CD14-positive monocyte (primary cell): ENCODE results near the gene ZPR1. TPM values are rescaled to one million over a fixed set of nuclear protein-coding genes. Genes with fewer than 3 reads are reported as not detected.
A peak's percentile ranks its signal among the peaks of the same experiment; 100 is the strongest.

Experiments
- DNase-seq, 3 donors: peaks; one replicate each; pipeline ENCODE4 v3.0.0-alpha.2; 2011 to 2022
- H2AFZ ChIP-seq: 2 replicates; pipeline ENCODE4 v1.6.0; 2012; ENCODE audit warnings: mild to moderate bottlenecking, low read depth, low read length, inconsistent platforms; ENCODE audit not compliant: insufficient read depth, poor library complexity, severe bottlenecking
- H3K27ac ChIP-seq, 2 donors: 1 replicate in 1 of 2; 2 replicates in 1 of 2; pipeline ENCODE4 v1.5.1; 2012 to 2013; ENCODE audit warnings: low read length in 2 of 2, control low read depth in 1 of 2, inconsistent platforms in 1 of 2, low read depth in 1 of 2, mild to moderate bottlenecking in 1 of 2
- H3K27me3 ChIP-seq, 2 donors: one replicate each; pipeline versions ENCODE4 v1.6.0 to v1.6.1; 2011 to 2013; ENCODE audit warnings: low read length in 2 of 2; ENCODE audit not compliant: control insufficient read depth in 2 of 2, insufficient read depth in 2 of 2
- H3K36me3 ChIP-seq, 2 donors: replicated peaks in 1 of 2; 1 replicate in 1 of 2; 2 replicates in 1 of 2; pipeline versions ENCODE4 v1.5.1 to v1.6.1; 2012 to 2013; ENCODE audit warnings: low read length in 2 of 2, control low read depth in 1 of 2, inconsistent platforms in 1 of 2, mild to moderate bottlenecking in 1 of 2; ENCODE audit not compliant: insufficient read depth in 2 of 2, control insufficient read depth in 1 of 2
- H3K4me1 ChIP-seq, 2 donors: 1 replicate in 1 of 2; 2 replicates in 1 of 2; pipeline versions ENCODE4 v1.5.1 to v1.6.1; 2012 to 2013; ENCODE audit warnings: low read length in 2 of 2, control low read depth in 1 of 2, inconsistent platforms in 1 of 2, mild to moderate bottlenecking in 1 of 2, moderate library complexity in 1 of 2; ENCODE audit not compliant: insufficient read depth in 2 of 2, control insufficient read depth in 1 of 2
- H3K4me2 ChIP-seq: replicated peaks from 2 replicates; pipeline ENCODE3; 2012; ENCODE audit warnings: low read length, moderate library complexity, mild to moderate bottlenecking; ENCODE audit not compliant: poor library complexity, severe bottlenecking; ENCODE audit errors: extremely low read depth
- H3K4me3 ChIP-seq, 3 experiments: fragments of 200-600 bp in 1 of 3; sonication (generic) in 1 of 3; replicated peaks in 1 of 3; 1 replicate in 2 of 3; 2 replicates in 1 of 3; pipeline ENCODE4 v1.5.1; 2011 to 2013; ENCODE audit warnings: low read length in 3 of 3, mild to moderate bottlenecking in 3 of 3, control low read depth in 2 of 3, low read depth in 2 of 3, inconsistent platforms in 1 of 3, moderate library complexity in 1 of 3
- H3K79me2 ChIP-seq: 2 replicates; pipeline ENCODE4 v1.6.0; 2012; ENCODE audit warnings: mild to moderate bottlenecking, control low read depth, inconsistent platforms, low read length, moderate library complexity; ENCODE audit not compliant: insufficient read depth
- H3K9ac ChIP-seq: 2 replicates; pipeline ENCODE4 v1.6.0; 2017; ENCODE audit warnings: low read length, mild to moderate bottlenecking; ENCODE audit not compliant: insufficient read depth, poor library complexity, severe bottlenecking
- H3K9me3 ChIP-seq, 2 donors: replicated peaks in 1 of 2; 1 replicate in 1 of 2; 2 replicates in 1 of 2; pipeline versions ENCODE4 v1.5.1 to v1.6.1; 2012 to 2013; ENCODE audit warnings: low read length in 2 of 2, control low read depth in 1 of 2; ENCODE audit not compliant: control insufficient read depth in 1 of 2, insufficient read depth in 1 of 2
- H4K20me1 ChIP-seq: 2 replicates; pipeline ENCODE4 v1.6.0; 2012; ENCODE audit warnings: mild to moderate bottlenecking, low read length, control low read depth, moderate library complexity; ENCODE audit not compliant: insufficient read depth
- H3K27ac Mint-ChIP-seq, 7 donors: one replicate each; pipeline ENCODE4 v1.8.0; 2020; ENCODE audit warnings: mild to moderate bottlenecking in 7 of 7, mixed read lengths in 7 of 7, moderate library complexity in 6 of 7, inconsistent platforms in 2 of 7
- H3K27me3 Mint-ChIP-seq, 3 donors: one replicate each; pipeline ENCODE4 v1.8.0; 2021 to 2022; ENCODE audit warnings: low read depth in 3 of 3, mild to moderate bottlenecking in 3 of 3, mixed read lengths in 3 of 3, moderate library complexity in 3 of 3, inconsistent platforms in 1 of 3
- H3K36me3 Mint-ChIP-seq, 2 donors: one replicate each; pipeline ENCODE4 v1.8.0; 2020; ENCODE audit warnings: mixed read lengths in 2 of 2, inconsistent platforms in 1 of 2, mild to moderate bottlenecking in 1 of 2
- H3K4me1 Mint-ChIP-seq: one replicate; pipeline ENCODE4 v1.8.0; 2020; ENCODE audit warnings: mild to moderate bottlenecking, mixed read lengths
- H3K4me3 Mint-ChIP-seq, 2 donors: one replicate each; pipeline ENCODE4 v1.8.0; 2020; ENCODE audit warnings: mild to moderate bottlenecking in 2 of 2, mixed read lengths in 2 of 2, moderate library complexity in 1 of 2
- H3K9me3 Mint-ChIP-seq, 7 donors: one replicate each; pipeline ENCODE4 v1.8.0; 2020 to 2022; ENCODE audit warnings: mixed read lengths in 7 of 7, mild to moderate bottlenecking in 6 of 7, moderate library complexity in 6 of 7, inconsistent platforms in 2 of 7
- WGBS: methylation state at CpG from one replicate; pipeline ENCODE4 v1.1.5; 2013; ENCODE audit warnings: missing lambda C conversion rate; ENCODE audit not compliant: insufficient coverage; 5-methylcytosine and 5-hydroxymethylcytosine counted together
- intact Hi-C, 2 donors: fragments of 100-400 bp; cut with micrococcal nuclease; formaldehyde crosslinking; loops; one replicate each; pipeline versions ENCODE4 v1.15.0 to v1.15.1; 2023
- polyA plus RNA-seq, 3 donors: library from polyadenylated mRNA; depleted of rRNA in 1 of 3; unstranded in 2 of 3; stranded (reverse) in 1 of 3; fragments of 300-500 nt in 2 of 3; fragments of >200 nt in 1 of 3; fragmentation: Illumina TruSeq in 2 of 3; gene quantifications; 1 replicate in 2 of 3; 2 replicates in 1 of 3; pipeline ENCODE4 v1.2.3, GENCODE V29; 2012 to 2021
- TF ChIP-seq, protein P1 (sequence below): fragments of 200-600 bp; IDR thresholded peaks from one replicate; pipeline ENCODE4 v1.8.0; 2022; ENCODE audit warnings: antibody characterized with exemption, mild to moderate bottlenecking

Gene ZPR1
- polyA plus RNA-seq, 3 donors = 24.4 to 35.5 (median 35.2) TPM

DNA sequence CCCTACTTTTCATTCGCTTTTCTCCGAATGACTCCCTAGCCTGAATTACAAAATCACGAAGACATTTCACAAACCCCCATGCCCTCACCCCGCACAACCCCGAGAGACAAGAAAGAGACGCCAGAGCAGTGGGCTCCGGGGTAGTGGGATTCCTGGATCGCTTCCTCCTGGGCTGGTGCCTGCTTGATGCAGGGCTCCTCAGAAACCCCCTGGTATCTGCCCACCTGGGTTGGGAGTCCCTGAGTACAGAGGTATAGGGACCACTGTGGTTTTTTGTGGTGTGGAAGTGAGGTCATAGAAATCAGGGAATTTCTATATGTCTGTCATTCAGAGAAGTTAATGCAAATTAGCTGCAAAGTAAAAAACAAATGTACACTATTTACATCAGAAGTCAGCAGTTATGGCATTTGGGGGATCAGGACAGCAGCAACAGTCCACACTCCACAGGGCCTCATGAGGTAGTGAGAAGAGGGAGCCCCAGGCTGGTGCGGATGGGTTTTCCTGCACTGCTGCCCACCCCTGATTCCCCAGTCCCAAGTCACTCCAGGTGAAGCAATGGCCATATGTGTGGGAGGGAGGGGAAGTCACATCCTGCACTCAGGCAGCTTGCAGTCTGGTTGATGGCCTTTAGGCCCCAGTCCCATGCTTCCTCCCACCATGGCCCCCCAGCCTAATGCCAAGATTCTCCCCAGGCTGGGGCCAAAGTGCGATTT, 54.6 kb downstream of the ZPR1 start:
- H3K79me2 ChIP-seq = no peaks in the 10 kb centered on the region
- intact Hi-C loops = no loop called here
- TF ChIP-seq, protein P1, sequence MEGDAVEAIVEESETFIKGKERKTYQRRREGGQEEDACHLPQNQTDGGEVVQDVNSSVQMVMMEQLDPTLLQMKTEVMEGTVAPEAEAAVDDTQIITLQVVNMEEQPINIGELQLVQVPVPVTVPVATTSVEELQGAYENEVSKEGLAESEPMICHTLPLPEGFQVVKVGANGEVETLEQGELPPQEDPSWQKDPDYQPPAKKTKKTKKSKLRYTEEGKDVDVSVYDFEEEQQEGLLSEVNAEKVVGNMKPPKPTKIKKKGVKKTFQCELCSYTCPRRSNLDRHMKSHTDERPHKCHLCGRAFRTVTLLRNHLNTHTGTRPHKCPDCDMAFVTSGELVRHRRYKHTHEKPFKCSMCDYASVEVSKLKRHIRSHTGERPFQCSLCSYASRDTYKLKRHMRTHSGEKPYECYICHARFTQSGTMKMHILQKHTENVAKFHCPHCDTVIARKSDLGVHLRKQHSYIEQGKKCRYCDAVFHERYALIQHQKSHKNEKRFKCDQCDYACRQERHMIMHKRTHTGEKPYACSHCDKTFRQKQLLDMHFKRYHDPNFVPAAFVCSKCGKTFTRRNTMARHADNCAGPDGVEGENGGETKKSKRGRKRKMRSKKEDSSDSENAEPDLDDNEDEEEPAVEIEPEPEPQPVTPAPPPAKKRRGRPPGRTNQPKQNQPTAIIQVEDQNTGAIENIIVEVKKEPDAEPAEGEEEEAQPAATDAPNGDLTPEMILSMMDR = peak; percentile 70
- Mint-ChIP-seq H3K27me3 (peaks cover 1 to 7% (median 3%) of the 10 kb centered on the region in 3 donors), H3K36me3 (peaks cover 4 to 8% of the 10 kb centered on the region in 2 donors), H3K4me1 (peaks cover 15% of the 10 kb centered on the region), H3K4me3 (no peak overlapping the region), H3K27ac (peak overlapping the region in 1 of 7 donors; percentile 35), H3K9me3 (peaks cover 0 to 2% (median 0%) of the 10 kb centered on the region in 7 donors)
- H3K27ac ChIP-seq = no peak overlapping the region
- no peak overlapping the region for H2AFZ ChIP-seq
- H3K27me3 ChIP-seq = no peaks in the 10 kb centered on the region
- no peaks in the 10 kb centered on the region for H3K36me3 ChIP-seq
- DNase-seq = no peak
- no peaks in the 10 kb centered on the region for H4K20me1 ChIP-seq
- no peak overlapping the region for H3K4me3 ChIP-seq
- H3K4me1 ChIP-seq = peaks cover 4 to 8% of the 10 kb centered on the region in 2 donors
- 48% methylated on average over 3 of the region's 10 CpGs for WGBS
- H3K9me3 ChIP-seq = no peaks in the 10 kb centered on the region
- H3K9ac ChIP-seq = no peak overlapping the region
- no peak overlapping the region for H3K4me2 ChIP-seq

DNA sequence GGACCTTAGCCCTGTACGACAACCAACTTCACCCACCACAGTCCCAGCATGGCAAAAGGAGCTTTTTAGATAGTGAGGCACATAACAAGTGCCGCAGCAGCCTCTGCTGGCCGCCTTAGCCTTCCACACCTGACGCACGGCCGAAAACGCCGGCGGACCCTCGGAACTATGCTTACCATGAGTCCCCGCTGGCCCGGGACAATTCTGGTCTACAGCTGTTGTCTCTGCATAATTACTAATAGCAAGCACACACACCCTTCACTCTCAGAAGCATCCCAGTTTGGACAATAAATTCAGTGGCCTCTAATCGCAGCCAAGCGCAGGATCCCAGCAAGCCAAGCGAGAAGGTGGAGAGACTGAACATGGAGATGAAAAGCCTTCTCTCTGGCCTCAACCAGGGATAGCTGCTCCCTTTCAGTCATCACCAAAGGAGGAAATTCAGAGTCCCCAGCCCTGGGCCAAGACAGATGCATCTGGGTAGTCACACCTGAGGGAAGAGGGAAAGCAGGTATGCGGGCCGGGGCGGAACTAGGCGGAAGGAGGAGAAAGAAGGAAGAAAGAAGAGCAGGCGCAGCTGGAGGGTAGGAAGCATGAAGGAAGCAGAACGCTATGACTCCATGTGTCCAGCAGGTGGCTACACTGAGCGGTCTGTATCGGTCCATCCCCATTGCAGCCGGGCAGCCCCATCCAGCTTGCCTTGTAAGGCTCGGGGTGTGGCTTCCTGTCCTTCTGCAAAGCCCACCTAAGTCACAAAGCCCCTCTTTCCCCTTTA, 55.4 kb downstream of the ZPR1 start:
- Histone ChIP-seq H3K36me3 (no peaks in the 10 kb centered on the region), H3K4me2 (no peak overlapping the region), H3K79me2 (no peaks in the 10 kb centered on the region), H4K20me1 (no peaks in the 10 kb centered on the region), H2AFZ (no peak overlapping the region), H3K4me1 (peaks cover 4 to 8% of the 10 kb centered on the region in 2 donors), H3K4me3 (no peak overlapping the region), H3K9me3 (no peaks in the 10 kb centered on the region), H3K27ac (no peak overlapping the region), H3K9ac (no peak overlapping the region), H3K27me3 (no peaks in the 10 kb centered on the region)
- H3K36me3 Mint-ChIP-seq = peaks cover 0 to 8% of the 10 kb centered on the region in 2 donors
- H3K27ac Mint-ChIP-seq = peak overlapping the region in 1 of 7 donors; percentile 35
- H3K9me3 Mint-ChIP-seq = peaks cover 0 to 2% (median 0%) of the 10 kb centered on the region in 7 donors
- peaks cover 1 to 7% (median 3%) of the 10 kb centered on the region in 3 donors for H3K27me3 Mint-ChIP-seq
- TF ChIP-seq, protein P1 = peak; percentile 95
- DNase-seq = peak; percentile 37 to 68 (median 63)
- peaks cover 15% of the 10 kb centered on the region for H3K4me1 Mint-ChIP-seq
- no peak overlapping the region for H3K4me3 Mint-ChIP-seq
- 46% methylated on average over 17 of the region's 25 CpGs for WGBS
- intact Hi-C loops = no loop called here
